Measurements from ENCODE around the gene PIGH.
"Not testable (repeated sequence)": the region's sequence is repeated elsewhere in the genome, so short reads cannot be mapped to it uniquely, and the experiment has no call there.

Gene PIGH, protein sequence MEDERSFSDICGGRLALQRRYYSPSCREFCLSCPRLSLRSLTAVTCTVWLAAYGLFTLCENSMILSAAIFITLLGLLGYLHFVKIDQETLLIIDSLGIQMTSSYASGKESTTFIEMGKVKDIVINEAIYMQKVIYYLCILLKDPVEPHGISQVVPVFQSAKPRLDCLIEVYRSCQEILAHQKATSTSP

DNA sequence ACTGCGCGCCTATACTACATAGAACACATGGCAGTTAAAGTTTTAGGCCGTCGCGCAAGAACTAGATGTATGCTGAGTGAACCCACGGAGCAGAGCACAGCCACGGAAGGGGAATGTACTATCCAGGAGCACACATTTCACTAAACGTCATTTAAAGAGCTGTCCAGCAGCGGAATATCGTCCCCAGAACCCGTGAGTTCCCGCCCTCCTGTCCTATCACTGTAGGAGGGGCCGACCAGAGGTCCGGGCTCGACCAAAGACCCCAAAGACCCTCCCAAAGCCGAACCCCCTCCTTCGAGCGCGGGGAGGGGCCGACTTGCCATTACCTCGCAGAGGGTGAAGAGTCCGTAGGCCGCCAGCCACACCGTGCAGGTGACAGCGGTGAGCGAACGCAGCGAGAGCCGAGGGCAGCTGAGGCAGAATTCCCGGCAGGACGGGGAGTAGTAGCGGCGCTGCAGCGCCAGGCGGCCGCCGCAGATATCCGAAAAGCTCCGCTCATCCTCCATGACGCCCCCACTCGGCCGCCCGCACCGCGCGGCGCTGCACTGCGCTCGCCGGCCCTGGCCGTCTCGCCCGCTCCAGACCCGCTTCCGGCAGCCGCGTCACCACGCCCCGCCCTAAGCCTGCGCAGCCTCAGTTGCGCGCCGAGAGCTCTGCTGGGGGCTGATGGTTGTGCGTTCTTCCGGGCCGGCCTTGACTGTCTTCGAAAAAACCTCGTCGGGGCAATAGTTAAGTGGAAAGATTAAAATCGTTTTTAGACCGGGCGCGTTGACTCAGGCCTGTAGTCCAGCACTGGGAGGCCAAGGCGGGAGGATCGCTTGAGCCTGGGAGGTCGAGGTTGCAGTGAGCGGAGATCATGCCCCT, at the start of gene PIGH:
Gene PIGH, minus strand, starts transcription at position 571 of the 864 bp plus-strand sequence. Its CDS starts 65 bp downstream, at position 506.
- peak; percentile 89 for DNase-seq

DNA sequence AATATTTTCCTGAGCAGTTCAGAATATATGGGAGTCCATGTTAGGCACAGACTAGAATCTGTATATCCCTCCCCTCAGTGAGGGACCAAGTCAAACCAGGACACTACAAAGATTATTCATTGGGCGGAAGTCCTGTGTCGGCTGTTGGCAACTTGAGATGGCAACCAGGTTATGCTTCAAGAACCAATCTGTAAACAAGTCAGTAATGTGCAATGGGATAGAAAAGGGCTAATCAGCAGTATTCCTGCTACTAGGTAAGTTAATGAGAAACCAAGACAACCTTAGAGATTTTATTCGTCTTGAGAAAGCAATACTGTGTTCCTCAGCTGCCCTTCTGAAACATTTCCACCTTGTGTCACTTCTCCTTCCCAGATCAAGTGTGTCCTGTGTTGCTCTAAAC, 46.1 kb upstream of the PIGH start:
- DNase-seq: no peak

DNA sequence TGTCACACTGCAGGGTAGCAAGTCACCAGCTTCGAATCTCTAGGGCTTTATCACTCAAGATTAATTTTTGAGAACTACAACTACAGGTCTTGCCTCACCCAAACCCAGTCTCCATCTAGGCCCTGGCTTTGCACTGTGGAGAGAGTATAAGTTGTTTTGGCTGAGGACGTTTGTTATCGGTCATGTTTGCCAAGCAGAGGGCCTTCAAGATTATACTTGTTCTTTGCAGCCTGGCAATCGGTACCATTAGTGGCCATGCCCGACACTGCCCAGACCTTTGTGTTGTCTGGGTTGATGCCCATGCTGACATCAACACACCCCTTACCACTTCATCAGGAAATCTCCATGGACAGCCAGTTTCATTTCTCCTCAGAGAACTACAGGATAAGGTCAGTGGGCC, 45.3 kb upstream of the PIGH start:
- no peak for DNase-seq

DNA sequence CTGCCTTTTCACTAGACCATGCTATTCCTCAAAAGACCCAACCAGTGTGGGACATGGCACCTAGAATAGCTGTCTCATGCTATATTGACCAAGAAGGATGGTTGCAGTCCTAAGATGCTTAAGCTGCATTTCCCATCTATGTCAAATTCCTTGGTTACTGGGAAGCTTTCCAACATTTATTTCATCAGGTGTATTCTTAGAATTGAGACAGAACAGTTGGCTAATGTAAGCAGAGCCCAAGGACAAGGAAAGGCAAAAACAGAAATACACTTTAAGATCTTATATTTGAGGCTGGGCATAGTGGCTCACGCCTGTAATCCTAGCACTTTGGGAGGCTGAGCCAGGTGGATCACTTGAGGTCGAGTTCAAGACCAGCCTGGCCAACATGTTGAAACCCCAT, 44.4 kb upstream of the PIGH start:
- no peak for DNase-seq

DNA sequence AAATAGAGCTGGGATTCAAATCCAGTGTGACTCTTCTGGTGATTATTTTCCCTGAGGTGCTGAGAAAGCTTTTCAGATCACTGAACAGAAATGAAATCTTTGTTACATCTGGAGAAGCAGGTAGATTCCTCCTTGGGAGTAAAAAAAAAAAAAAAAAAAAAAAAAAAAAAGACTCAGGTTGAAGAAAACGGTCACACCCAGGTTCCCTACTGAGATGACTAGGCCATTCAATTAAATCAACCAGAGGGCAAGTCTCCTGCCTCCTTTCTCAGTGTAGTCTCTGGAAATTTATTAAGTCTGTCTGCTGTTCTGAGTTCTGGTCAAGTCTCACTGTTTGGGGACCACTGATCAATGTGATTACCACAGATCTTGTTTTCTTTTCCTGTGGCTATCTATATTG, 43.6 kb upstream of the PIGH start:
- DNase-seq: no peak

DNA sequence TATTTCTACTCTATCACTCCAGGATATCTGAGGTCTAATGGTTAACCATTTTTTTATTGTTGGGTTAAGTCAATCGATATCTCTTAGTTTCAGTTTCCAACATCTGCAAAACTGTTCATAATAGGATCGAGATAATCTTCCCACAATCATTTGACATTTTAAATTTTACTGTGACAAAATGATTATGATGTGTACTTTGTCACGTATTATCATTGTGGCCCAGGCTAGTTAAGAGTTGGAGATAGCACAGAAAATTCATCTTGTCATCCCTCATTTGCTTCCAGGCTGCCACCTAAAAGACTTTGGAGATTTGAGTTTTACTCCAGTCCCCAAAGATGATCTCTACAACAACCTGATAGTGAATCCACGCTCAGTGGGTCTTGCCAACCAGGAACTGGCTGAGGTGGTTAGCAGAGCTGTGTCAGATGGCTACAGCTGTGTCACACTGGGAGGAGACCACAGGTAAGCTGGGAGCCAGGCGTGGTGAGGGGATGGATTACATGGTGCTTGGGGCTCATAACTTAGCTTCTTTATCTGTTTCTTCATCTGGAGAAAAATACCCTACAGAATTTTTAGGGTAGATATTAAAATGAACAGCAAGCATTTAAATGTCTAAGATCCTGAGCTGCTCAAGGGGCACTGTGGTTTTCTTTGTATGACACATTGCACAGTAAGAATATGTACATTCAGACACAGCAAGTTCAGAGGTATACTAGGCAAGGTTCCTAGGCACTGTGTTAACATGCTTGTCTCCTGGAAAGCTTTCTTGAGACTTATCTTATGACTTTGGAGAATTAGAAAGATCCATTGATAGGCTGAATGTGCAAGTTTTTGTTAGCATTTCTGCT, 42.1 kb upstream of the PIGH start:
- DNase-seq: no peak

DNA sequence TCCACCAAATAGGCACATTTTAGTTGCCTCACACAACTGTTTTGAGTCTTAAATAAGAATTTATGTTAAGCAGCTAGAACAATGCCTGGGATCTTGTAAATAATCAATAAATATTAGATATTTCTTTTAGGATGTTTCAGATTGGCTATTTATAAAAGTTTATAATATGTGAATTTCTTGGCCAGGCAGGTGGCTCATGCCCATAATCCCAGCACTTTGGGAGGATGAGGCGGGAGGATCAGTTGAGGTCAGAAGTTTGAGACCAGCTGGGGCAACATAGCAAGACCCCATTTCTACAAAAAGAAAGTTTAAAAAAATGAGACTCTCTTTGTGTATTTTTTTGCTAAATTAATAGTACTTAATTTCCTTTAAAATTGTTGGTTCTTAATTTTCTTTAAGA, 41.4 kb upstream of the PIGH start:
- DNase-seq: no peak

DNA sequence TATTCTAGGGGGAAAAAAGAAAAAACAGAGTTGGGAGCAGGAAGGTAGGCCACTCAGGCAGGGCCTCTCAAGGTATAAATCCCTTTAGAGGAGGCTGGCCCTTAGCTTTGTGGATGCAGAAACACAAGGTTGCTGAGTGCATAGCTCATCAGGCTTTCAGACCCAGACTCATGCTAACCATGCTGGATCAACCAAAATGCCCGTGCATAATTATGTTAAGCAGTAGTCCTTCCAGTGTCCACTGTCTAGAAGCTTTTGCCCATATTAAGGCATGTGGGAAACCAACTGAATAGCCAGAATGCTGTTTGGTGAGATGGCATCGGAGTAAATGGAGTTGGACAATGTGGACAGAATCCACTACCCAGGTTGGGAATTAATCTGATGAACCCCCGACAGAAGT, 38.6 kb upstream of the PIGH start:
- DNase-seq: no peak

DNA sequence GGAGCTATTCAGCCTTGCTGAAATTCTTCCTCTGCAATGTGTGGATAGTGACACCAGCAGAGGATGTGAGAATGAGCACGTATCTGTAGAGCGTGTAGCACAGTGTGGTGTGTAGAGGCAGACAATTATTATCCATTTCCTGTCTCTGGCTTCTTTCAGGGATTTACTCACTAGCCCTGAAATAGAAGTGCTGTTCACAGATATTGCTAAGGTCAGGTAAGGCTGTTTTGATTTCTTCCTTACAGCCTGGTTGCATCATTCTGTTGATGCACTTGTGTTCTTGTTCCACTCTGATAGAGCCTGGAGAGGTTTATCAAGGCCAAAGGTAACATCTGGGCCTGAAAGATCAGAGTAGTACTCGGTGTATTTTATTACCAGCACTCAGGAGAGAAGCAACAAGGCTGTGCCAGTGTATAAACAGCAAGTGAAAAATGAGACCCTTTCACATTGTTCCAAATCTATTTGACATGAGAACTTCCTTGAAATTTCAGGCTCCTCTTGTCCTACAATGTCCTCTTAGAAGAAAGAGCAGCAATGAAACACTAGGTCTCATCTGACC, 36.4 kb upstream of the PIGH start:
- no peak for DNase-seq

DNA sequence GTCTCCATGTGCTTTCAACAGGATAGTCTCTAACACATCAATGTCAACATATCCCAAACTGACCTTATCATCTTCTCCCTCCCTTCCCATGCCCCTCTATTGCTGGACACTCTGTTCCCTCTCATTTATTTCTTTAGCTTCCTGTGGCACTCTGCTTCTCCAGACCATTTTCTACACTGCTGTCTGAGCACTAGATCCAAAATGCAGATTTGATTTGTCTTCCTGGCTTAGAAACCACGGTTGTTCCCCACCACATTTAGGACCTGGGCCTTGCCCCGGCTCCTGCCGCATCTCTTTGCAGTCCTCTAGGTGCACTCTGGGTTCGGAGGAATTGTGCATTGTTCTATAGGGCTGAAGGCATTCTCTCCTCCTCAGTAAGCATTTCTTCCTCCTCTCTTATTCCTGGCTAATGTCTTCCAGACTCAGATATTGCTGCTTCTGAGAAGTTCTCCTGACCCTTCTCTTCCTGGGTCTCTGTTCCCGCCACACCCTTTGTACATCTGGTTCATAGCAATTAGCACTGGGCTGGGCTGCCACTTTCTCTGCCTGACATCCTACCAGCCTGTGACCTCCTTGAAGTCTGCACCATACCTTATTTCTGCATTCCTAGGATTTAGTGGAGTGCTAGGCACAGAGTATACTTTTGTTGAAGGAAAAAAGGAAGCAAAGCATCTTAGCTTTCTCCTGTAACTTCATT, 33.5 kb upstream of the PIGH start:
- DNase-seq: no peak

DNA sequence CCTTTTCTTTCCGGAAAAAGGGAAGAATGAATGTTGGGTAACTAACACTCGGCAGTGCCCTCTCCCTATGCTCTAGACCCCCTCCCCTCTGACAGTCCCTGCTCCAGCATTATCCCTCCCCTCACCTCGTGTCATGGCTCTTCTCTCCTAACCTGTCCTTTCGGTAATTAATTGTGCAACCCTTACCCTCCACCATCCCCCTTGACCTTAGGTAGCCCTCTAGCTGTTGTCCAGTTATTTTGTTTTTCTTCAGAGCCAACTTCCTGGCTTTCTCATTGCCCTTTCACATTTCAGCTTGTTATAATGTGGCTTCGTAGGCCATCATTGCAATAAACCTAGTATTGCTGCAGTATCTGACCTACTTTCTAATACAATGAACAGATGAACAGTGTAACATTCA, 30.9 kb upstream of the PIGH start:
- DNase-seq: no peak

DNA sequence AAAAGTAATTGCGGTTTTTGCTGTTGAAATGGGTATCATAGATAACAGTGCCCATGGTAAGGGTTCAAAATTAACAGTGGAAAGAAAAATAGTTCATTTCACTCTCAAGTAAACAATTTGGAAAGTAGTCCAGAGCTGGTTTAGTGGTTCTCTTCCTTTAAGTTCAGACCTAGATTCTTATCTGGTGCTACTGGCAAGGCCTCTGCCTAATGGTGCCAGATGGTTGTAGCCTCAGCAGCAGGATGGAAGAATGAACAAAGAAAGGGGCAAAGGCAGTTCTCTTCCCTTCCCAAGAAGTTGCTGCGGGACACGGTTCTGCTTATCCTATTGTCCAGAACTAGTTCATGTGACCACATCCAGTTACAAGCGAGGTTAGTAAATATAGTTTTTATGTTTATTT, 30.1 kb upstream of the PIGH start:
- DNase-seq: no peak

DNA sequence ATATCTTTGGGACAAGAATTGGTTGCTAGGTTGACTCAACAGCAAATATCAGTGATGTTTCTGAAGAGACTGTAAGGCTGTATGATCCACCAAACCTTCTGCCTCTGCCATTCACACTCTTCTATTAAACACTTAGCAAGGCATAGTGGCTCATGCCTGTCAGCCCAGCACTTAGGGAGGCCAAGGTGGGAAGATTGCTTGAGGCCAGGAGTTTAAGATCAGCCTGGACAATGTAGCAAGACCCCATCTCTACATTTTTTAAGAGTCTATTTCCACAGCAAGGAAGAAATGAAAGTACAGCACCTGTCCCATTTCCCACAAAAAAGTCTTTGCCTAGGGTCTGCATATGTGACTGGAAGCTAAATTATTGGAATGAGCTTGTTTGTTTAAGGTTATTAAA, 27.5 kb upstream of the PIGH start:
- no peak for DNase-seq

DNA sequence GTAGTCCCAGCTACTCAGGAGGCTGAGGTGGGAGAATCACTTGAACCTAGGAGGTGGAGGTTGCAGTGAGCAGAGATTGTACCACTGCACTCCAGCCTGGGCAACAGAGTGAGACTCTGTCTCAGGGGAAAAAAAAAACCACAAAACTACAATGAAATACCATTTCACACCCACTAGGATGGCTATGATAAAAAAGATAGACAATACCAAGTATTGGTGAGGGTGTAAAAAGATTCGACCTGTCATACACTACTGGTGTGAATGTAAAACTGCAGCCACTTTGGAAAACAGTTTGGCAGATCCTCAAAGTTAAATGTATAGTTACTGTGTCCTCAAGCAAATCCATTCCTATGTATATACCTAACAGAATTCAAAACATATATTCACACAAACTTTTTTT, 26.1 kb upstream of the PIGH start:
- DNase-seq: not testable (repeated sequence)

DNA sequence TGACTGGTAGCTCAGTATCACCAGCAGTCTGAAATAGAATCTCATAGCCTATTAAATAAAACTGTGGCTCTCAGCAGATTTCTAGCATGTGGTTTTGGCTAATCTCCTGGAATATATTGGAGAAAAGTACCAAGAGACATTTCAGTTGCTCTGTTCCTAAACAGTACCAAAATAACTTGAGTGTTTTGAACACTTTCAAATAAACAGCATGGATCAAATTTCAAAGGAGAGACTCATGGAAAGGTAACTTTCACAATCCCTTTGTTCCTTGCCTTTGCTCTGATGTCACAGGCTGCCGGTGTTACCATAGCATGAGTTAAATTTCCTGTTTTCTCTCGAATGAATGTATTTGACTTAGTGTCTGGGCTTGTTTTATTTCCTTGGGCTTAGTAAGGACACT, 23.0 kb upstream of the PIGH start:
- DNase-seq: peak; percentile 41

DNA sequence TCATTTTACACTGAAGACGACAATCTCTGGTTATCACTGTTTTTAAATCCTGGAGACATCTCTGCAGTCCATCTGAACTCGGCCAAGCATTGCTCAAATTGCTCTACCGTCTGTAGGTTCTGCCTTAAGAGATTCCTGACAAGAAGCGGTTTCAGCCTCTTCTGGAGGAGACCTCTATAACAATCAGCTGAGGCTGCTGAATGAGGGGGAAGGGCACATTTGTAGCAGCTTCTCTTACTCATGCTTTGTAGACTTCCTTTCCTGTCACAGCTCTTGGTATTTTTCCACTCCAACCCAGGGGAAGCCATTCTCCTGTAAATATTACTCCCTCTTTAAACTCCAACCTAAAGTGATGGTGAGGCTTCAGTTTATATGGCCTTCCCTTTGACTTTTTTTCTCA, 22.6 kb upstream of the PIGH start:
- DNase-seq: peak; percentile 79

DNA sequence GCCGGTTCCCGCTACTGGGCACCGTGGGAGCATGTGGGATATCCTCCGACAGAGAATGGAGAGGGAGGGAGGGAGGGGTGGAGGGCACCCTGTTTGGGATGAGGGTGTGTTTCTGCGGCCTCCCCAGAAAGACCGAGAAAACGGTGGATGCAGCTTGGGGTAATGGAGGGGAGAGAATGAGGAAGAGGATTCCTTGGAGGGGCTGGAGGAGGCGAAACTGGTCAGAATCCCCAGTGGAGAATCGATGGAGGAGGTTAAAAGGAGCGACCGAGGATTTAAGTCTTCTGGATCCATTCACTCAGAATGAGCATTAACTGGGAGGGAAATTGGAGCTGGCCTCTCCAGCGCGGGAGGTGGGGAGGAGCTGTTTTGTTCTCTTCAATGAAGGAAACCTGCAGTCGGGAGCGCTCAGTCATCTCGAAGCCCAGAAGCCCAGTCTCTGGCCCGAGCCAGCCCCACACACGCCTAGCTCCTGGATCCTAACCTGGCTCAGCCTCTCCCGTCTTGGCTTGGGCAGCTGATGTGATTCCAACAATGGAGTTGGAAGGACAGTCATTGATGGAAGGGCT, 20.2 kb upstream of the PIGH start:
- no peak for DNase-seq

DNA sequence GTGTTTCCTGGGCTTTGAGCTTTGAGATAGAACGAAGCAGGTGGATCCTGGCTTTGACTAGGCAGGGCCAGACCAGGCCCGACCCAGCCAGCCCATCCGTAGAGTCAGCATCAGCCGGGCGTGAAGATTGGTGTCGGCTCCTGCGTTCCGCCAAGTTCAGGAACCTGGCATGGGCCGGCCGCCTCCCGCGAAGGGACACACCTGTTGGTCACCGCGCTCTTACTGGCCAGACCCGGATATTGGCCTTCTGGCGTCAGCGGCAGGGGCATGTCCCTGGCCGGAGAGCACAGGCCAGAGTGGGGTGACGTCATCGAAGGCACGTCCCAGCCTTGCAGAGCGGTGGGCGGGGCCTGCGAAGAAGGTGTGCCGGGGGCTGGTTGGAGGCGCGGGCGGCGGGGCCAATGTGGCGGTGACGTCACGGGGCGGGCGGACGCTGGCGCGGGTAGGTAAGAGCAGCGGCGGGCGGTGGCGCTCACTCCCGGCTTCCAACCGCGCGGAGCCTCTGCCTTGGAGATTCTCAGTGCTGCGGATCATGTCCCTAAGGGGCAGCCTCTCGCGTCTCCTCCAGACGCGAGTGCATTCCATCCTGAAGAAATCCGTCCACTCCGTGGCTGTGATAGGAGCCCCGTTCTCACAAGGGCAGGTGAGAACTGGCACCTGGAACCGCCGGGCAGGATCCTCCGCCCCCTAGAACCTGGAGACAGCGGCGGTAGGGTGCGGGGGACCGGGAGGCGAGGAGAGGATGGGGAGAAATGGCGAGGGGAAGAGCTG, 19.6 kb upstream of the PIGH start, which contains the start of gene ARG2:
Gene ARG2, plus strand, starts transcription at position 475 of the 771 bp plus-strand sequence. Its CDS starts 58 bp downstream, at position 533.
- peak; percentile 94 for DNase-seq

DNA sequence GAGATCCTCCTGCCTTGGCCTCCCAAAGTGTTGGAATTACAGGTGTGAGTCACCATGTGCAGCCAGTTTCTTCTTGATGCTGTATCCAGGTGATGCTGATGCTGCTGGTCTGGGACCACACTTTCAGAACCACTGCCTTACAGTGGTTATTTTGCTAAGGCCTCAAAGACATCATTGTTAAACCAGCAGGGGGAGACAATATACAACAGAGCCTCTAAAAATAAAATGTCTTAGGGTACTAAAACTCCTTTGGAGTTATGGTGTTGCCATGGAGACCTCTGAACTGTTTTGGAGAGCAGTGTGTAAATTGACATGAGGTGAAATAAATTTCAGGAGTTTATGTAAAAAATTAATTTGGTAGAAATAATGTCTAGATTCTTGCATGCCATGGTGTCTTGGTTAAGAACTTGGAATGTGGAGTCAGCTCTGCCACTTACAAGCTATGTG, 18.6 kb upstream of the PIGH start:
- DNase-seq: peak; percentile 64

DNA sequence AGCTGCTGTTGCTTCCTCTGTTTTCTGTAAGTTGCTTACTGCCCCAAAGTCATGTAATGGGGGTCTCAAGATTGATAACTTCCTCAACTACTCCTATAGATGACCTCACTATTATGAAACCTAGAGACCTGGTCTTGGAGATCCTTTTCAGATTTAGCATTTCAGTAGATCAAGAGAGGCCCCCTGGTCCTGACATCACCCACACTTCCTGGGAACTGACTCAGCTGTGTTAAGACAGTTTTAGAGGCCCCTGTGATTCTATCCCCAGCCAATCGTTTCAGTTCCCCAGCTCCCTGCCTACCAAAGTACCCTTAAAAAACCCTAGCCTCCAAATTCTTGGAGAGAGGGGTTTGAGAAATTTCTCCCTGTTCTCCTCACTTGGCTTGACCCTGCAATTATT, 10.4 kb upstream of the PIGH start:
- no peak for DNase-seq

DNA sequence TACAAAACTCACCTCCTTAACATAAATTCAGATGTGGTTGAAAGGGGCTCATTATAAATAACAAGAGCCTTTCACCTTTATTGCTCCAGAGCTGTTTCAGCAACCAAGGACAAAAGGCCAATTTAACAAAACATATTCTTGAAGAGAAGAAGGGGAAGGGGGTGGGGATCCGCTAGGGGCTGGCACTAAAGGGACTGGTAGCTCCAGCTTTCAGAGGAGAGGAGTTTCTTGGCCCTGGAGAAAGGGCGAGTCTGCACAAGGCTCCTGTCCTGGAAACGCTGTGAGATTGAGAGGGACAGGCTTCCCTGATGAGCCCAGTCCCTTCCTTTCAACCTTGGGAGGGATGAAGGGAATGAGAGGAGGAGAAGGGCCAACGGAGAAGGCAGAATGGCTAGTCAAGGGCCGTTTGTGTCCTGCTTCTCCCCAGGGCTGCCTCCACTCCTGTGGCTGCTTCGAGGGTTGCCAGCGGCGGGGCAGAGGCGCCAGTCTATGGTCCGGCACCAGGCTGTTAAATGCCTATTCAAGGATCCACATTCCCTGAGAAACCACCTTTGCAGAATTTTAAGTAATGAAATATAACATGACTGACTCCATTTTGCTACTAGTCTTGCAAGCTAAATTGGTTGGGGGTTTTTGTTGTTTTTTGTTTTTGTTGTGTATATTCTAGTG, 9.7 kb upstream of the PIGH start:
- no peak for DNase-seq
